A673 (cell line): ENCODE results near the gene MRPL34.

Experiments used
- CTCF ChIP-seq: fragments of 300-800, 200-600 bp; sonication (generic); conservative IDR thresholded peaks from 2 replicates; pipeline ENCODE4 v1.5.1; 2017; ENCODE audit warnings: low read depth, mild to moderate bottlenecking, antibody characterized with exemption, low read length, moderate library complexity, mixed read lengths
- EZH2 ChIP-seq: fragments of 200-600 bp; sonication (generic); IDR thresholded peaks from 2 replicates; pipeline ENCODE4 v1.6.1; 2017; ENCODE audit warnings: borderline replicate concordance, low read depth, mild to moderate bottlenecking, mixed read lengths, antibody characterized with exemption, low read length; ENCODE audit not compliant: poor library complexity, severe bottlenecking

DNA sequence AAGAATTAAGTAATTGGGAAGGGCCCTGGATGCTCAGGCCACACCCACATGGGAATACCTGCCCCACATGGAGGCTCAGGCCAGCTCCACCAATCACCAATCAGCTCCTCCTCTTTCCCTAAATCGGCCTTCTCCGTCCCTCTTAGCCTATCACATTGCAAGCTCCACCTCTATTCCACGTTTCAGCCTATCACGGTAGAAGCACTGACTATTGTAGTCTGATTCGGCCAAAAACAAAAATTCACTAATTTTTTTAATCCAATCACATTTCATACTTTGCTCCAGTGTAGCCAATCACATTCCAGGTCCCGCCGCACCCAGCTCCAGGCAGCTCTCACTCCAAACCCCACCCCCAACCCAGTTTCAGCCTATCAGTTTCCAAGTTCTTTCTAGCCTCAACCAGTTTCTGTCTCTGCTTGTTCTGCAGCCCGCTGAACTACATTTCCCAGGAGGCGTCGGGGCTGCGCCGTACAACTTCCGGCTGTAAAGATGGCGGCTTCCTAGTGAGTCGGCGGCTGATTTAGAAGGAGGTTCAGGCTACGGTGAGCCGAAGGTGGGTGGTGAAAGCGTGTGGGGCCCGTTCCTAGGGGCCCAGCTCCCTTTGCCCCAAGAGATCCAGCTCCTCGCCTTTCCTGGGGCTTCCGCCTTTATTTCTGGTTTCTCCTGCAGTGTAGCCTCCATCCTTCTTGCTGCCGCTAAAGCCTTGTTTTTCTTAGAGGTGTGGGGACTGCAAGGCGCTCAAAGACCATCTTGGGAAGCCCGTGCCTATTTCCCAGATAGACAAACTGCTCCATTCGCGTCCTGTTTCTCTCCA, 38.5 kb upstream of the MRPL34 start, which contains the start of gene BABAM1:
- TF ChIP-seq CTCF (no peak), EZH2 (no peak)
